EL (cell line): ENCODE measurements around the gene VMAC.
"Not testable (repeated sequence)": the region's sequence is repeated elsewhere in the genome, so short reads cannot be mapped to it uniquely, and the experiment has no call there.

Experiments used
- DNase-seq: peaks from one replicate; pipeline ENCODE4 v3.0.0-alpha.2; 2016

Gene VMAC, protein sequence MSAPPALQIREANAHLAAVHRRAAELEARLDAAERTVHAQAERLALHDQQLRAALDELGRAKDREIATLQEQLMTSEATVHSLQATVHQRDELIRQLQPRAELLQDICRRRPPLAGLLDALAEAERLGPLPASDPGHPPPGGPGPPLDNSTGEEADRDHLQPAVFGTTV

DNA sequence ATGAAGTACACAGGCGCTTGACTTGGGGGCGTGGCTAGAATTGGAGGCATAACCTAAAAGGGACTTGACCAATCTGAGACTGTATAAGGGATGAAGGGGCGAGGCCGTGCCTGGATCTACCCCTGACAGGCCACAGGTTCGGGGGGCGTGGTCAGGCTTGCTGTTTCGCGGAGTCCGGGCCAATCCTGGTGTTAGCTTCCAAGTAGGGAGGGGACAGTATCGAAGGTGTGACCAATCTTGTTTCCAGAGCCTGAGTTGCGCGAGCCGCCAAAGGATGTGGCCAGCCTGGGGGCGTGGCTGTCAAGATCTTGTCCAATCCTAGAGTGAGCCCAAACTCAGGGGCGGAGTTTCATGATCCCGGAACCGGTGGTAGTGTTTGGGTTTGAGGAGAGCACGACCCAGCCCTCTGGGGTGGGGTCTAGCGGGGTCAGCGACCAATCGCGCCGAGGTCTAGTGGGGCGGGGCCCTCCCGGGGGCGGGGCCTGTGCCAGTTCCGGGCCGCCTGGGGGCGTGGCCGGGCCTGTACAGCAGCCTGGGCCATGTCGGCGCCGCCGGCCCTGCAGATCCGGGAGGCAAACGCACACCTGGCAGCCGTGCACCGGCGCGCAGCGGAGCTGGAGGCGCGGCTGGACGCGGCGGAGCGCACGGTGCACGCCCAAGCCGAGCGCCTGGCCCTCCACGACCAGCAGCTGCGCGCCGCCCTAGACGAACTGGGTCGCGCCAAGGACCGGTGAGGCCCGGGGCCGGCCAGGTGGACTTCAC lies at the start of gene VMAC:
Gene VMAC, plus strand, starts transcription at position 521 of the 762 bp plus-strand sequence. Its CDS starts 19 bp downstream, at position 540.
- DNase-seq, result peak; percentile 100

DNA sequence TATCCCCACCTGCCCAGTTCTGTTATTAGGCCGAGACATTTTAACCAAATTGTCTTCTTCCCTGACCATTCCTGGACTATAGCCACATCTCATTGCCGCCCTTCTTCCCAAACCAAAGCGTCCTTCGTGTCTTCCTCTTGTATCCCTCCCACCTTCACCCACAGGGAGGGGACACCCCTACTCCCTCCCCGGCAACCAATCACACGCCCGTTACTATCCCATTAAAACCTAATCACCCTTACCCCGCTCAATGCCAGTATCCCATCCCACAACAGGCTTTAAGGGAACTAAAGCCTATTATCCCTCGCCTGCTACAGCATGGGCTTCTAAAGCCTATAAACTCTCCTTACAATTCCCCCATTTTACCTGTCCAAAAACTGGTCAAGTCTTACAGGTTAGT lies 49.5 kb upstream of the VMAC start:
- DNase-seq, result not testable (repeated sequence)

DNA sequence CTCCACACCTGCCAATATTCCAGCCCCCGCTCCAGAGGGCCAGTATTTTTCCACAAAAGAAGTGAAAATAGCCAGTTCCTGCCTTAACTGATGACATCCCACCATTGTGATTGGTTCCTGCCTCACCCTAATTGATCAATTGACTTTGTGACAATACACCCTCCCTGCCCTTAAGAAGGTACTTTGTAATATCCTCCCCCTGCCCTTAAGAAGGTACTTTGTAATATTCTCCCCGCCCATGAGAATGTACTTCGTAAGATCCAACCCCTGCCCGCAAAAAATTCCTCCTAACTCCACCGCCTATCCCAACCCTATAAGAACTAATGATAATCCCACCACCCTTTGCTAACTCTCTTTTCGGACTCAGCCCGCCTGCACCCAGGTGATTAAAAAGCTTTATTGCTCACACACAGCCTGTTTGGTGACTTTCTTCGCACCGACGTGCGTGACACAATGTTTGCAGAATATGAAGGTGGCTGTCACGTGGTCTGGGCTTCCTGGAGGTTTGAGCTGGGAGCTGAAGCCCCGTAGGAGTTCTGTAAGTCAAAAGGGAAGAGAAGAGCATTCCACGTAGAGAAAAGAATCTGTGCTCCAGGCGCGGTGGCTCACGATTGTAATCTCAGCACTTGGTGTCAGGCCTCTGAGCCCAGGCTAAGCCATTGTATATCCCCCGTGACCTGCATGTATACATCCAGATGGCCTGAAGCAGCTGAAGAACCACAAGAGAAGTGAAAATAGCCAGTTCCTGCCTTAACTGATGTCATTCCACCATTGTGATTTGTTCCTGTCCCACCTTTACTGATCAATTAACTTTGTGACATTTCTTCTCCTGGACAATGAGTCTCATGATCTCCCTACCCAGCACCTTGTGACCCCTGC lies 47.2 kb upstream of the VMAC start:
- no peak for DNase-seq

DNA sequence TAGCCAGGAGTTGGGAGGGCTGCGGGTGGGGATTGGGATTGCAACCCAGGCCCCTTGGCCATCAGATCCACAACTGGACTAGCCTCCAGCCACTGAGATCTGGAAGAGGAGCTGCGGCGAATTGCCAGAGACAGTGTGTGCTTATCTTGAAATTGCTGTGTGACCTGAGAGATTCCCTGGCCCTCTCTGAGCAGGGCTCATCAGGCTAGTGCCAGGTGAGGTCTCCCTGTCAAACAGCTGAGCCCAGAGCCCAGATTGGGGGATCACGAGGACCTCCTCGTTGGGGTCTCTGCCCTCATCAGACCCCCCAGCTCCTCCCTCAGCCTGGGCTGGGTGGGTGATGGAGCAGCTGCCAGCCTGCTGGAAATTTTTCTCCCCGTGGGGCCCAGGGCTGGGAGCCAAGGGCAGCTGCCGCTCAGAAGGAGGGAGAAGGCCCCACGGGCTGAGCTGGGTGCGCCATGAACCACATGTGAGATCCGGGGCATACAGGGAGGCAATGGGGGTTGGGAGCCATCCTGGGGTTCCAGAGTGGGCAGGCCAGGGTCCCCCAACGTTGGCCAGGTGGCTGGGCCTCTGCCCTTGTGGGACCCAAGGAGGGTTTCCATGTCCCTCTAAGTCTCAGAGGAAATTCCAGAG lies 41.5 kb upstream of the VMAC start:
- DNase-seq, result no peak

DNA sequence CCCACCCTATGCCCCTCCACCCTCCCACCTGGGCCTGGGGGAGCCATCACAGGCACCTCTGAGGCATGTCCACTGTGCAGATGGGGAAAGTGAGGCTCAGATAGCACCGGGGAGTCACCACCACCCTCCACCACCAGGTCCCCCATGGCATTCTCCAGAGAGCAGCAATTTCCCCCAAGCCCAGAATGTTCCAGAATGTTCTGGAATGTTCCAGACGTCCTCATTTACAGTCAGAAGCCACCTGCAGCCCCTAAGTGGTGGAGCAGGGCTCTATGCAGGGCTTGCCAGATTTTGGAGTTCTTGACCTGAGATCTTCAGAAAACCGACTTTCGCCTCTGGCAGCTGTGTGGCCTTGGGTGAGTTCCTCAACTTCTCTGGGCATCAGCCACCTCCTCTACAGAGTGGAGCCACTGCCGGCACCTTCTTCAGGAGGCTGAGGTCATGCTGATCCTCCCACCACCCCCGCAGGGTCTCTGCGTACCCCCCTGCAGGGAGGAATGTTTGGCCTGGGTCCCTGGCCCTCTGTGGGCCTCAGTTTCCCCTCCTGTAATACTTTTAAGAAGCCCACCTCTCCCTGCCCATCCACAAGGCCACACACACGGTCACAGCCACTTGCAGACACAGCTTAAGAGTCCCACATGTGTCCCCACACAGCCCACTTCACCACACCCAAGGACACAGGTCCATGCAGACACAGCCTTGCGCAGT lies 40.5 kb upstream of the VMAC start:
- no peak for DNase-seq

DNA sequence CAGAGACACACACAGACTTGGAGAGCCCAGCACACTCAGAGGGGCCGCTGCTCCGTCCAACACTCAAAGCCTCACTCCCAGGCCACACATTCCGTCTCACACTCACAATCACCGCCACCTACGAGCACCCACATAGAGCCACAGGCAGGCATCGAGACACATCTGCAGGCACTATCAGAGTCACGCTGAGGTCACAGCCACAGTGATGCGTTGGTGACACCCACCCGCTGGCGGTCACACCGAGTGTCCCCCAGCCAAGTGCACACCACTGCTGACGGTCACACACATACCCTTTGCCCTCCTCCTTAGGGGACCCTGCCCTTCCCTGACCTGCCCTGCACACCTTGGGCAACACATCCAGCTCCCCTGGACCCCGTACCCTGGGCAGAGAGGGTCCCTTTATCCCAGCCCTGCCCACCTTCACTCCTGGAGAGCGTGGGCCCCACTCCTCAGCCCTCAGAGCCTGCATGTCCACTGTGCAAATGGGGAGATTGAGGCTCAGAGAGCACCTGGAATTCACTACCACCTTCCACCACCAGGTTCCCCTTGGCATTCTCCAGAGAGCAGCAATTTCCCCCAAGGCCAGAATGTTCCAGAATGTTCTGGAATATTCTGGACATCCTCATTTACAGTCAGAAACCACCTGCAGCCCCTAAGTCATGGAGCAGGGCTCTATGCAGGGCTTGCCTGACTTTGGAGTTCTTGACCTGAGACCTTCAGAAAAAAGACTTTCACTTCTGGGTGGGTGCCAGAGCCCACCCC lies 39.8 kb upstream of the VMAC start:
- no peak for DNase-seq

DNA sequence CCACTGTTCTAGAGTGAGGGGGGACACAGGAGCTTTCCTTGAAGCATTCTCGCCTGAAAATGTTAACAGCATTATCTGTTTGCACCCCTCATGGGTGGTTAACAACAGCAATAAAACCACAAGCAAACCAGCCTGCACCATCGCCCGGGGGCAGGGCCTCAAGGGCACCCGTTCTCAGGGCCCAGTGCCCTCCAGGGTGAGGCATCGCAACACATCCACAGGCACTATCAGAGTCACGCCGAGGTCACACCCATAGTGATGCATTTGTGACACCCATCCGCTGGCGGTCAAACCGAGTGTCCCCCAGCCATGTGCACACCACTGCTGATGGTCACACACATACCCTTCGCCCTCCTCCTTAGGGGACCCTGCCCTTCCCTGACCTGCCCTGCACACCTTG lies 38.9 kb upstream of the VMAC start:
- DNase-seq, result no peak

DNA sequence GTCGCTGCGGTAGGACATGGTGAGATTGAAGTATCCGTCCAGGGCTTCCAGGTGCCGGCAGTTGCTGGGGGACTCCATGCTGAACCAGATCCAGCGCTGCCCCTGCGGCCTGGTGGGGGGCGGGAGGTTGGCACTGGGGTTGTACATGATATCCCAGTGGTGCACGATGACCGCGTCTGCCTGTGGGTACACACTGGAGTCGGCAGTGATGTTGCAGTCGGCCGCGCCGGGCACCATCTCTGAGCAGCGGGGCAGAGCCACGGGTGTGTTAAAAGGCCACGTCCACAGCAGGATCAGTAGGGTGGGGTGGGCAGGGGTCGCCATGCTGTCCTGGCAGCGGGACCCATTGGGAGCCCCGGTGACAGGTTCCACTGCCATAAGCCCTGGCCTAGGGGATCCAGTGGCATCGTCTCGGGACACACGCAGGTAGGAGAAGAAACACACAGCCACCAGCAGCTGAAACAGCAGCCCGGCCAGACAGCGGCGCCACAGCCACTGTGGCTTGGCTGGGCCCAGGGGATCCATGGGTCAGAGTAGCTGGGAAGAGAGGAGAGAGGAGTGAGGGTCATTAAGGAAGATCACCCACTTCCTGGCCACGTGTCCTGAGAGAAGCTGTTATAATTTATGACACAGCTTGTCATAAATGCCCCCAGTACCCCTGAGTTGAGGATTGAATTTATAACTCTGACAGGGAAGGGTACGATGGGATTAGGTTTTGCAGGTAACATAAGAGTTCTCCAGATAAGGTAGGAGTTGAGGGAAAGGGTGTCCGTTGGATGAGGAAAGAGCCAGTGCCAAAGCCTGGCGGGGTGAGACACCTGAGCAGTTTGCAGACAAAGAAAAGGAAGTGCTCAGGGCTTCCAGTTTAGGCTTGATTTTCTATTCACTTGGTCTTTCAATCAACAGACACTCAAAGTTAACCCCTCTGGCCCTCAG lies 37.2 kb upstream of the VMAC start:
- DNase-seq, result no peak

DNA sequence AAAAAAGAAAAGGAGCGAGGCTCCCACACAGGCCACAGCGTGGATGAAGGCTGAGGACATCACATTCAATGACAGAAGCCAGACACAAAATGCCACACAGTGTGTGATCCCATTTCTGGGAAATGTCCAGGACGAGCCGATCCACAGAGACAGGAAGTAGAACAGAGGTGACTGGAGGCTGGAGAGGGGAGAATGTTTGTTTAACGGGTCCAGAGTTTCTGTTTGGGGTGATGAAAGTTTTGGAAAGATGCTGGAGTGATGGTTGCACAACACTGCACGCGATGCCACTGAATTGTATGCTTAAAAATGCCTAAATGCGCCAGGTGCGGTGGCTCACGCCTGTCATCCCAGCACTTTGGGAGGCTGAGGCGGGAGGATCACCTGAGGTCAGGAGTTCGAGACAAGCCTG lies 33.7 kb upstream of the VMAC start:
- no peak for DNase-seq

DNA sequence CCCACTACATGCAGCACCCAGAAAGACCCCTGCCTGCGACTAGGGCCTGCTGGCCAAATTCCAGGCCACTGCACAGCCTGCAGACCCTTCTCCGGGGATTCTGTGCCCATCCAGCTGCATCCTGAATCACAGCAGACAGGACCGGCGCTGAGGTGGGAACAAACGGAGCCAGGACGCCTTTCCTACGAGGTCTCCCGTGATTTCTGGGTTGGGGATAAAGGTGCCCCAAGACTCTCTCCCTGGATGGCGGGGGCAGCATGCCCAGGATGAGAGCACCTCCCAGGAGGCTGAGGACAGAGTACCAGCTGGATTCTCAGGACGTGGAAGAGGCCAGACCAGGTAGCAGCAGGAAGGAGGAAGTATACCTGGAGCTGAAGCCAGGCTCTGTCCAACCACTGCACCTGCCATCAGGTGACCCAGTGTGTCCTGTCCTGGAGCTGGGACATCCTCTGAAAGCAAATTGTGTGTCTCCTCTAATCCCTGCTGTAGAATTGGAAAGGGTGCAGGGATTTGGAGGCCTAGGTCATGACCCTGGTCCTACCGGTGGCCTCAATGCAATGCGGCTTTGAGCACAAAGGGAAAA lies 31.0 kb upstream of the VMAC start:
- no peak for DNase-seq

DNA sequence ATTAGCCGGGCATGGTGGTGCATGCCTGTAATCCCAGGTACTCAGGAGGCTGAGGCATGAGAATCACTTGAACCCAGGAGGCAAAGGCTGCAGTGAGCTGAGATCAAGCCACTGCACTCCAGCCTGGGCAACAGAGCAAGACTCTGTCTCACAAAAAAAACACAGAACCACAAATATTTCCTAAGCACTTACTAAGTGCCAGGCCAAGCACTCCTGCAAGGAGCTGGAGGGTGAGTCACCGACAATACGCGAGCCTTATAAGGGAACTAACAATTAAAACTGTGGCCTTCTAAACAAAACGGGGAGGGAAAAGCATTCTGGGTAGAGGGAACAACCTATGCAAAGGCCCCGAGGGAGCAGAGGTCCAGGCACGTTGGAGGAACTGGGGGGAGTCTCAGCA lies 30.2 kb upstream of the VMAC start:
- DNase-seq, result peak; percentile 59

DNA sequence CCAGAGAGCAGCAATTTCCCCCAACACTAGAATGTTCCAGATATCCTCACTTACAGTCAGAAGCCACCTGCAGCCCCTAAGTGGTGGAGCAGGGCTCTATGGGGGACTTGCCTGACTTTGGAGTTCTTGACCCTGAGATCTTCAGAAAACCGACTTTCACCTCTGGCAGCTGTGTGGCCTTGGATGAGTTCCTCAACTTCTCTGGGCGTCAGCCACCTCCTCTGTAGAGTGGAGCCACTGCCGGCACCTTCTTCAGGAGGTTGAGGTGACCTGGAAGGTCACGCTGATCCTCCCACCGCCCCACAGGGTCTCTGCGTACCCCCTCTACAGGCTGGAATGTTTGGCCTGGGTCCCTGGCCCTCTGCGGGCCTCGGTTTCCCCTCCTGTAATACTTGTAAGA lies 27.2 kb upstream of the VMAC start:
- no peak for DNase-seq

DNA sequence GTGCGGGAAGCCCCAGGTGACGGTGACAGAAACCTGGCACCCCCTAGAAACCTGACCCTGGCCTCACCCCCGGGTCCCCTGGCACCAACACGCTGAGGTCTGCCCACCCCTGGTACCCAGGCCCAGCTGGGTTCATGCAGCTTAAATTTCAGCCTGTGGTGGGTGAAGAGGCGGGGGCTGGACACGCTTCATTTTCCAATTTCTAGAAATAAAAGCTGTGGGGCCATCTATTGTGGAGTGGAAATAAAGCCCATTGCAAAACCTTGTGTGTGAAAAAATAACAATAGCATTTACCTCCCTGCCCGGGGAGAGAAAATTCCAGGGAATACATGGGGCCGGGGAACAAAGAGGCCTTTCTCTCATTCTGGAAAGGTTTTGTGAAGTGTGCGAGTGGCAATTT lies 26.8 kb upstream of the VMAC start:
- no peak for DNase-seq

DNA sequence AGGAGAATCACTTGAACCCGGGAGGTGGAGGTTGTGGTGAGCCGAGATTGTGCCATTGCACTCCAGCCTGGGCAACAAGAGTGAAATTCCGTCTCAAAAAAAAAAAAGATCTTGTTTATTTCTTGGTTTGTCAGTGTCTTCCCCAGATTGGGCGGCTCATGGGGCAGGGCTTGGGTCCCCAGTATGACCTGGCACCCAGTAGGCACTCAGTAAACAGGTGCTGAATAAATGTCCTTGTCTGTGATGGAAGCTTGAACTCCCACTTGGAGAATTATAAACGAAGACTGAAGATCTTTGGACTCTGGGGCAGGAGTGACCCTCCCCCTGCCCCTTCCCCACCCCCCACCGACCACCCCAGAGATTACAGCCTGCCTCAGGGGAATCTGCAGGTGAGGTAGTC lies 24.5 kb upstream of the VMAC start:
- no peak for DNase-seq

DNA sequence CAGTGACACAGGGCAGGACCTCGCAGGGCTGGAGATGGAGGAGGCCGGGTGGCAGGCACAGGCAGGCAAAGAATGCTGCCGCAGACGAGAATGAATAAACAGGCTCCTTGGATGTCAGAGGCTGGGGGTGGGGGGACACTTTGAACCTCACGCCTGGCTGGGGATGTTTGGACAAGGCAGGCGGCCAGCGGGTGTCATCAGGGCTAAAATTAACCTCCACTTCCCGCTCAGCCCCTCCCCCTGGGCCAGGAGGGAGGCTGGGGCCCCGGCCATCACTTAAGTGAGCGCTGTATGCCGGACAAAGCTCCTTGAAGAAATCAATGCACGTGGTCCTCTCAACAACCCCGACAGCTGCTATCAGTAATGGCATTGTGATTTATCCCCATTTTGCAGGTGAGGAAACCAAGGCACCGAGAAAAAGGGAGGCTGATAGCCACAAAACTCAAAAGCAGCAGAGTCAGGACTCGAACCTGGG lies 24.0 kb upstream of the VMAC start:
- DNase-seq, result peak; percentile 53

DNA sequence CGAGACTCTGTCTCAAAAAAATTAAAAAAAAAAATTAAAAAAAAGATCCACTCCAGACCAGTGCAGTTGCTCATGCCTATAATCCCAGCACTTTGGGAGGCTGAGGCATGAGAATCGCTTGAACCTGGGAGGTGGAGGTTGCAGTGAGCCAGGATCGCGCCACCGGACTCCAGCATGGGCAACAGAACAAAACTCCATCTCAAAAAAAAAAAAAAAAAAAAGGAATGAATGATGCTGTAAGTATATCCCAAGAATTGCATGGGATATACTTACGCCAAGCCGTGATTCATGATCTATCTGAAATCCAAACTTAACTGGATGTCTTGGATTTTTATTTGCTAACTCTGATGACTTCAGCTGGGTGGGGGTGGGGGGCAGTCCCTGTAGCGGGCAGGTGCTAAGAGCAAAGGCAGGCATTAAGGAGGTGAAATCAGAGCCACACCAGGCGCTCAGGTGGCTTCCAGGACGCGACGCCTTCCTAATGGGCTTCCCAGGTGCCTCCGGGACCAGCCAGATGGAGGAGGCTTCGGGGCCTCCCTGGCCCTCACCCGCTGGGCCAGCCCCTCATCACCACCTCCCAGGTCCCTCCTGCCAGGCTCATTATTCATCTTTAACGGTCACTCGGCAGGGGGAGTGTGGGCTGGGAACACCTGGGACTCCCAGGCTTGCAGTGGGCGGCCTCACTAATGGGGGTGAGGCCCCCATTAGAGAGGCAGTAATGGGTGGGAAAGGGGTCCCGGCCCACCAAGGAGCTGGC lies 23.0 kb upstream of the VMAC start:
- DNase-seq, result no peak

DNA sequence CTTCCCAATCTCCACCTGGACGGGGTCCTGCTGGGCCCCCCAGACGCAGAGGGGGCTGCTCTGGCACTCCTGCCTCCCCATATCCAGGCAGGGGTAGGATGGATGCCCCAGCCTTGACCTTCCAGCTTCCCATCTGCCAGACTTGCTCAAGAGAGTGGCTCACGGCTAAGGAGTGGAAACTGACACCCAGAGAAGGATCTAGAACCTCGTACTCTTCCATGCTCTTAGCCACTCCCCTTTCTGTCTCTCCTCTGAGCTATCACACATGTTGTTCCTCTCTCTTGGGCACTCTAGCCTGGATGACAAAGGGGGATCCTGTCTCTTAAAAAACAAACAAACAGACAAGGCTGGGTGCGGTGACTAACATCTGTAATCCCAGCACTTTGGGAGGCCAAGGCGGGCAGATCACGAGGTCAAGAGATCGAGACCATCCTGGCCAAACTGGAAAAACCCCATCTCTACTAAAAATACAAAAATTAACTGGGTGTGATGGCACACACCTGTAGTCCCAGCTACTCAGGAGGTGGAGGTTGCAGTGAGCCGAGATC lies 22.2 kb upstream of the VMAC start:
- no peak for DNase-seq

DNA sequence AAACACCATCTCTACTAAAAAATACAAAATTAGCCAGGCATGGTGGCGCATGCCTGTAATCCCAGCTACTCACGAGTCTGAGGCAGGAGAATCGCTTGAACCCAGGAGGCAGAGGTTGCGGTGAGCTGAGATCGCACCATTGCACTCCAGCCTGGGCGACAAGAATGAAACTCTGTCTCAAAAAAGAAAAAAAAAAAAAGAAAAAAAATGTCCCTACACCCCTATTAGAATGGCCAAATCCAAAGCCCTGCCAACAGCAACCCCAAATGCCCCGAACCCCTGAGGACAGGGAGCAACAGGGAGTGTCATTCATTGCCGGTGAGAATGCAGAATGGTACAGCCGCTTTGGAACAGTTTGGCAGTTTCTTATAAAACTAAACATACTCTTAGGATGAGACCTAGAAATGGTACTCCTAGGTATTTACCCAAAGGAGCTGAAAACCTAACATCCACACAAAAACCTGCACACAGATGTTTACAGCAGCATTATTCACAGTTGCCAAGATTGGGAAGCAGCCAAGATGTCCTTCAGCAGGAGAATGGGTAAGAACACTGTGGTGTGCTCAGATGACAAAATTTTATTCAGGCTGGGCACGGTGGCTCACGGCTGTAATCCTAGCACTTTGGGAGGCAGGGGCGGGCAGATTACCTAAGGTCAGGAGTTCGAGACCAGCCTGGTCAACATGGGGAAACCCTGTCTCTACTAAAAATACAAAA lies 21.4 kb upstream of the VMAC start:
- not testable (repeated sequence) for DNase-seq
